ENCODE data around the gene PSME3. TPM values are rescaled to one million over a fixed set of nuclear protein-coding genes. Genes with fewer than 3 reads are reported as not detected.
"Not testable (repeated sequence)": the region's sequence is repeated elsewhere in the genome, so short reads cannot be mapped to it uniquely, and the experiment has no call there.

The PSME3 gene
- total RNA-seq, 1 donor from 2014 or later, result 128 TPM

DNA sequence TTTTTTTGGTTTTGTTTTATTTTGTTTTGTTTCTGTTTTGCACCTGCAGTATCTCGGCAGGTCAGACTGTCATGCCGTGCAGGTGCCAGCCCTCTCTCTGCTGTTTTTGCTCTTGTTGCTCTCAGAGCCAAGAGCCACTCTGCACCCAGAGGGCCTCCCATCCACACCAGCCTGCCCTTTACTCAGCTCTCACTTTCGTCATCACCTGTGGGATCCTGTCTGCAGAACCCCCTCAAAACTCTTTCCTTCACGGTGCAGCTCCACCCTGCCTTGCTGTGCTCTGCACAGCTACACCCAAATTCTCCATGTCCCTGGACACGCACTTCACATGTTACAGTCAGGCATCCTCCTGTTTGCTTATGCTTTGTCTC lies 20.4 kb downstream of the PSME3 start:
- Mint-ChIP-seq H3K9me3 (ENCODE audit: unreplicated experiment) (no peaks in the 10 kb centered on the region), H3K4me3 (ENCODE audit: unreplicated experiment) (peak overlapping the region; percentile 48), H3K27me3 (ENCODE audit: unreplicated experiment) (peaks cover 12% of the 10 kb centered on the region), H3K27ac (ENCODE audit: unreplicated experiment) (peak overlapping the region; percentile 2), H3K4me1 (ENCODE audit: unreplicated experiment) (peaks cover 33% of the 10 kb centered on the region), H3K36me3 (ENCODE audit: low read depth, unreplicated experiment) (no peaks in the 10 kb centered on the region)
- TF ChIP-seq, protein P1, sequence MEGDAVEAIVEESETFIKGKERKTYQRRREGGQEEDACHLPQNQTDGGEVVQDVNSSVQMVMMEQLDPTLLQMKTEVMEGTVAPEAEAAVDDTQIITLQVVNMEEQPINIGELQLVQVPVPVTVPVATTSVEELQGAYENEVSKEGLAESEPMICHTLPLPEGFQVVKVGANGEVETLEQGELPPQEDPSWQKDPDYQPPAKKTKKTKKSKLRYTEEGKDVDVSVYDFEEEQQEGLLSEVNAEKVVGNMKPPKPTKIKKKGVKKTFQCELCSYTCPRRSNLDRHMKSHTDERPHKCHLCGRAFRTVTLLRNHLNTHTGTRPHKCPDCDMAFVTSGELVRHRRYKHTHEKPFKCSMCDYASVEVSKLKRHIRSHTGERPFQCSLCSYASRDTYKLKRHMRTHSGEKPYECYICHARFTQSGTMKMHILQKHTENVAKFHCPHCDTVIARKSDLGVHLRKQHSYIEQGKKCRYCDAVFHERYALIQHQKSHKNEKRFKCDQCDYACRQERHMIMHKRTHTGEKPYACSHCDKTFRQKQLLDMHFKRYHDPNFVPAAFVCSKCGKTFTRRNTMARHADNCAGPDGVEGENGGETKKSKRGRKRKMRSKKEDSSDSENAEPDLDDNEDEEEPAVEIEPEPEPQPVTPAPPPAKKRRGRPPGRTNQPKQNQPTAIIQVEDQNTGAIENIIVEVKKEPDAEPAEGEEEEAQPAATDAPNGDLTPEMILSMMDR (IDR thresholded peaks at IDR 0.05; ENCODE audit: unreplicated experiment), result no peak
- no peak for DNase-seq (ENCODE audit: low spot score)

DNA sequence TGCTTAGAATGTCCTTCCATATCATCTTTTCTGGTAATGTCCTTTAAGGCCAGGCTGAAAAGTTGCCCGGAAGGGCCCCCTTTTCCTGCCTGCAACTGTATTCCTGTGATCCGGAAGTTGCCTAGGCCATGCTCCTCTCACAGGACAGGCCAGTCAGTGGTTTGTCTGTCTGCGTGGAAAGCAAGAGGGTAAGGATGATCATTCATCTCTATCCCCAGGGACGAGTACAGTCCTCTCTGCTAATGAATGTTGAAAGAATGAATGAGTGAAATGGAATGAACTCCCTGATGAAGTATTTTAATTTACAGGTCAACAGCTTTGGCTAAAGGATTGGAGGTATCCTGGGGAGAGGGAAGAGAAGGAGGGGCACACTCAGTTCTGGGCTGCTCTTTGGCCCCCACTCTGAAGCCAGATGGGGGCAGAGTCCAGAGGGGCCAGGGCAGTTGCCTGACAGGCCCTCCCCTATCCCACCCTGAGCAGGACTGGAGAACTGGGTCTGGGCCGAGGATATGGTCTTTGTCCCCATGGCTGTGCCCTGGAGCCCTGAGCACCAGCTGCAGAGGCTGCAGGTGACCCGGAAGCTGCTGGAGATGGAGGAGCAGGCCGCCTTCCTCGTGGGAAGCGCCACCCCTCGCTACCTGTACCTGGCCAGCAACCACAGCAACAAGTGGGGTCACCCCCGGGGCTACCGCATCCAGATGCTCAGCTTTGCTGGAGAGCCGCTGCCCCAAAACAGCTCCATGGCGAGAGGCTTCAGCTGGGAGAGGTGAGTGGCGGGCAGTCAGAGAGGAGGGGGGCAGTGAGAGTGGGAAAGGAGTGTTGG lies 21.0 kb downstream of the PSME3 start:
- TF ChIP-seq, protein P1 (IDR thresholded peaks at IDR 0.05; ENCODE audit: unreplicated experiment), result no peak
- H3K27ac Mint-ChIP-seq (ENCODE audit: unreplicated experiment), result peak overlapping the region; percentile 2
- no peaks in the 10 kb centered on the region for H3K9me3 Mint-ChIP-seq (ENCODE audit: unreplicated experiment)
- H3K27me3 Mint-ChIP-seq (ENCODE audit: unreplicated experiment), result peaks cover 12% of the 10 kb centered on the region
- DNase-seq (ENCODE audit: low spot score), result no peak
- H3K4me3 Mint-ChIP-seq (ENCODE audit: unreplicated experiment), result peak overlapping the region; percentile 35
- H3K4me1 Mint-ChIP-seq (ENCODE audit: unreplicated experiment), result peaks cover 33% of the 10 kb centered on the region
- H3K36me3 Mint-ChIP-seq (ENCODE audit: low read depth, unreplicated experiment), result no peaks in the 10 kb centered on the region

DNA sequence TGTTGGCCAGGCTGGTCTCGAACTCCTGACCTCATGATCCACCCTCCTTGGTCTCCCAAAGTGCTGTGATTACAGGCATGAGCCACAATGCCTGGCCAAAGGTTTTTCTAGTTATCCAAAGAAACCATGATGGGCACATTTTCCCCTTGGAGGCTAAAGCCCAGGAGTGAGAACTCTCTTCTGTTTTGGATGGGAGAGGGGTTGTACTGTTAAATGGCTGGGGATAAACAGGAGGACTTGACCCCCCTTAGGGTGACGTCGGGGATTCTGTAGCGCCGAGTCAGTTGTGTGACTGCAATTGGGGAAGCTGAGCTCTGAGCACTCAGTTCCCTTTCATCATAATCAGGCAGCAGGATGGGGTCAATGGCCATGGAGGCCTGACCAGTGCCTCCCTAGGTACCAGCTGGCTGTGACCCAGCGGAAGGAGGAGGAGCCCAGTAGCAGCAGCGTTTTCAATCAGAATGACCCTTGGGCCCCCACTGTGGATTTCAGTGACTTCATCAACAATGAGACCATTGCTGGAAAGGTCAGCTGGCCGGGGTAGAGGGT lies 21.9 kb downstream of the PSME3 start:
- DNase-seq (ENCODE audit: low spot score), result no peak
- Mint-ChIP-seq H3K27me3 (ENCODE audit: unreplicated experiment) (peaks cover 10% of the 10 kb centered on the region), H3K27ac (ENCODE audit: unreplicated experiment) (no peak overlapping the region)

DNA sequence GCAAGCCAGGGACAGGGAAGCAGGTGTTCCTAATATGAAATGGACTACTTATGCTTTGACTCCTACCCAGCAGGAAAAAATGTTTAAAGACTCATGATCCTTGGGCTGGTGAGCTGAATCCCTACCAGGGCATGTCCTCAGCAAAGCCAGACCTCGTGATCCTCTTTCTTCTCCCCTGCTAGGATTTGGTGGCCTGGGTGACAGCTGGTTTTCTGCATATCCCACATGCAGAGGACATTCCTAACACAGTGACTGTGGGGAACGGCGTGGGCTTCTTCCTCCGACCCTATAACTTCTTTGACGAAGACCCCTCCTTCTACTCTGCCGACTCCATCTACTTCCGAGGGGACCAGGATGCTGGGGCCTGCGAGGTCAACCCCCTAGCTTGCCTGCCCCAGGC lies 22.9 kb downstream of the PSME3 start:
- not testable (repeated sequence) for H3K27me3 Mint-ChIP-seq (ENCODE audit: unreplicated experiment); H3K27ac Mint-ChIP-seq (ENCODE audit: unreplicated experiment); H3K36me3 Mint-ChIP-seq (ENCODE audit: low read depth, unreplicated experiment); H3K9me3 Mint-ChIP-seq (ENCODE audit: unreplicated experiment); DNase-seq (ENCODE audit: low spot score); H3K4me3 Mint-ChIP-seq (ENCODE audit: unreplicated experiment)
- peaks cover 26% of the 10 kb centered on the region for H3K4me1 Mint-ChIP-seq (ENCODE audit: unreplicated experiment)

More for the DNA sequence above, 21.9 kb downstream of the PSME3 start:
- H3K4me3 Mint-ChIP-seq (ENCODE audit: unreplicated experiment), result no peak overlapping the region
- H3K9me3 Mint-ChIP-seq (ENCODE audit: unreplicated experiment), result no peaks in the 10 kb centered on the region
- H3K36me3 Mint-ChIP-seq (ENCODE audit: low read depth, unreplicated experiment), result no peaks in the 10 kb centered on the region
- peaks cover 32% of the 10 kb centered on the region for H3K4me1 Mint-ChIP-seq (ENCODE audit: unreplicated experiment)
- TF ChIP-seq, protein P1 (IDR thresholded peaks at IDR 0.05; ENCODE audit: unreplicated experiment), result no peak

DNA sequence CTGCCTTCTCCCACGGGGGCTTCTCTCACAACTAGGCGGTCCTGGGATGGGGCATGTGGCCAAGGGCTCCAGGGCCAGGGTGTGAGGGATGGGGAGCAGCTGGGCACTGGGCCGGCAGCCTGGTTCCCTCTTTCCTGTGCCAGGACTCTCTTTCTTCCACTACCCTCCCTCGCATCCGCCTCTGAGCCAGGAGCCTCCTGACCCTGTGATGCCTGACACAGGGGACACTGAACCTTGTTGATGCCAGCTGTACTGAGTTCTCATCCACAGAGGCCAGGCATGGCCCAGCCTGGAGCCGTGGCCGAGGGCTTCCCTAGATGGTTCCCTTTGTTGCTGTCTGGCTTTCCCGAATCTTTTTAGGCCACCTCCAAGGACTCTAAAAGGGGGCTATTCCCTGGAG lies 23.3 kb downstream of the PSME3 start:
- H3K27ac Mint-ChIP-seq (ENCODE audit: unreplicated experiment); H3K36me3 Mint-ChIP-seq (ENCODE audit: low read depth, unreplicated experiment); DNase-seq (ENCODE audit: low spot score); H3K27me3 Mint-ChIP-seq (ENCODE audit: unreplicated experiment); H3K9me3 Mint-ChIP-seq (ENCODE audit: unreplicated experiment): not testable (repeated sequence)
- Mint-ChIP-seq H3K4me1 (ENCODE audit: unreplicated experiment) (peaks cover 26% of the 10 kb centered on the region), H3K4me3 (ENCODE audit: unreplicated experiment) (peak overlapping the region; percentile 73)

DNA sequence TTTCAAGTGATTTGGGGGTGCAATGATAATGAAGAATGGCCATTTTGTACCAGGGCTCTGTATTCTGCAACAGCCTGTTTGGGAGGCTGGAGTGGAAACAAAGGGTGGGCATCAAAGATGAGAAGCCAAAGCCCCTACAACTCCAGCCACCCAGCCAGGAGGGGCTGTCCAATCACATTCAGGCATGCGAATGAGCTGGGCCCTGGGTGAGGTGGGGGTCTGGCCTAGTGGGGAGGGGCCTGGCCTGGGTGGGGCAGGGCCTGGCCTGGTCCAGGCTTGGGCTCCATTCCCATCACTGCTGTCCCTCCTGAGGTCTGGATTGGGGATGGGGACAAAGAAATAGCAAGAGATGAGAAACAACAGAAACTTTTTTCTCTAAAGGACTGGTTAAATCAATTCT lies 24.2 kb downstream of the PSME3 start:
- Mint-ChIP-seq H3K9me3 (ENCODE audit: unreplicated experiment) (no peaks in the 10 kb centered on the region), H3K4me1 (ENCODE audit: unreplicated experiment) (peaks cover 25% of the 10 kb centered on the region), H3K36me3 (ENCODE audit: low read depth, unreplicated experiment) (no peaks in the 10 kb centered on the region), H3K4me3 (ENCODE audit: unreplicated experiment) (peak overlapping the region; percentile 73), H3K27me3 (ENCODE audit: unreplicated experiment) (peaks cover 8% of the 10 kb centered on the region), H3K27ac (ENCODE audit: unreplicated experiment) (no peak overlapping the region)
- DNase-seq (ENCODE audit: low spot score), result no peak
- TF ChIP-seq, protein P1 (IDR thresholded peaks at IDR 0.05; ENCODE audit: unreplicated experiment), result no peak
